ENCODE data around the gene ATF6B. TPM values are rescaled to one million over a fixed set of nuclear protein-coding genes. Genes with fewer than 3 reads are reported as not detected.

ATF6B gene
- 10 to 100 TPM; 30.2 to 56.5 (median 36.3) TPM for total RNA-seq
- 10 to 100 TPM; 54.0 to 68.0 TPM for polyA plus RNA-seq

- H3K36me3 ChIP-seq = peaks cover 0 to 12% (median 11%) of the 10 kb centered on the region in 3 donors
- ATAC-seq (peak; percentile 84 to 93 (median 88)), FAIRE-seq (peak; percentile 92), DNase-seq (peak; percentile 93 to 100 (median 98))
- H3K9me3 ChIP-seq = no peaks in the 10 kb centered on the region
- peak within 1 kb of the TSS; percentile 67 to 85 (median 76) for H3K4me3 ChIP-seq
- WGBS, 2 donors = 0% methylated on average over 44 of the region's 44 CpGs
- intact Hi-C loops (cut with DNase I) = no loop called here
- no peaks in the 10 kb centered on the region for H3K27me3 ChIP-seq
- H3K27ac ChIP-seq = peak within 1 kb of the TSS; percentile 49 to 90 (median 72)
- H3K4me1 ChIP-seq = peaks cover 8 to 18% (median 15%) of the 10 kb centered on the region in 3 donors
- no peak for TF ChIP-seq CTCF (IDR thresholded peaks at IDR 0.05)
Measured at GRCh38 chr6:32127717-32128592, at the start of gene ATF6B. Gene ATF6B, minus strand, starts transcription at chr6:32128246. Its CDS starts 39 bp downstream, at chr6:32128207.

GRCh38 chr6:32177183-32177787 lies 49.2 kb upstream of the ATF6B start:
- intact Hi-C loops (cut with DNase I) = no loop called here
- Histone ChIP-seq H3K36me3 (no peaks in the 10 kb centered on the region), H3K9me3 (no peaks in the 10 kb centered on the region), H3K4me3 (peak overlapping the region in 3 of 4 donors; percentile 9 to 88 (median 55)), H3K27ac (peak overlapping the region; percentile 86 to 96 (median 90)), H3K27me3 (no peaks in the 10 kb centered on the region), H3K4me1 (peaks cover 20 to 31% (median 24%) of the 10 kb centered on the region in 3 donors)
- FAIRE-seq = no peak
- ATAC-seq = peak; percentile 2 to 5 (median 3)
- TF ChIP-seq CTCF (IDR thresholded peaks at IDR 0.05) = no peak
- WGBS, 2 donors = 0 to 1% methylated on average over 20 of the region's 20 CpGs
- DNase-seq = peak in 1 of 6 donors; percentile 40

- peak overlapping the region; percentile 86 to 96 (median 90) for H3K27ac ChIP-seq
- H3K4me3 ChIP-seq = peak overlapping the region in 3 of 4 donors; percentile 75 to 88 (median 79)
- FAIRE-seq (no peak), ATAC-seq (no peak), DNase-seq (no peak)
- WGBS, 2 donors = 19 to 23% methylated on average over 5 of the region's 5 CpGs
- intact Hi-C loops (cut with DNase I) = no loop called here
- H3K9me3 ChIP-seq = no peaks in the 10 kb centered on the region
- TF ChIP-seq CTCF (IDR thresholded peaks at IDR 0.05) = no peak
- H3K4me1 ChIP-seq = peaks cover 20 to 31% (median 24%) of the 10 kb centered on the region in 3 donors
- H3K27me3 ChIP-seq = no peaks in the 10 kb centered on the region
- no peaks in the 10 kb centered on the region for H3K36me3 ChIP-seq
Measured at GRCh38 chr6:32176476-32177182, 48.6 kb upstream of the ATF6B start.

- Histone ChIP-seq H3K4me1 (peaks cover 20 to 31% (median 24%) of the 10 kb centered on the region in 3 donors), H3K9me3 (no peaks in the 10 kb centered on the region), H3K4me3 (peak within 1 kb of the TSS; percentile 73 to 88 (median 77)), H3K36me3 (no peaks in the 10 kb centered on the region), H3K27ac (peak within 1 kb of the TSS; percentile 86 to 96 (median 90)), H3K27me3 (no peaks in the 10 kb centered on the region)
- 0 to 1% methylated on average over 21 to 27 of the region's 27 CpGs for WGBS, 2 donors
- intact Hi-C loops (cut with DNase I) = no loop called here
- no peak for TF ChIP-seq CTCF (IDR thresholded peaks at IDR 0.05)
- DNase-seq (peak; percentile 93 to 98 (median 96)), ATAC-seq (peak; percentile 59 to 80 (median 72)), FAIRE-seq (no peak)
Measured at GRCh38 chr6:32175711-32176475, 47.8 kb upstream of the ATF6B start, which contains the start of gene AGPAT1. Gene AGPAT1, minus strand, starts transcription at chr6:32176084. Its CDS starts 4,588 bp downstream, at chr6:32171496.

Data from pancreas (tissue), 10 donors.